ENCODE results near the gene OR2K2. TPM values are rescaled to one million over a fixed set of nuclear protein-coding genes. Genes with fewer than 3 reads are reported as not detected.
"Not testable (repeated sequence)": the region's sequence is repeated elsewhere in the genome, so short reads cannot be mapped to it uniquely, and the experiment has no call there.

The OR2K2 gene
- total and polyA plus RNA-seq, 4 donors = not detected

GRCh38 chr9:111300140-111300735, 29.8 kb downstream of the OR2K2 start:
- no peak overlapping the region for H3K4me3 ChIP-seq
- ATAC-seq (ENCODE audit: insufficient read depth, low FRiP score) (no peak), DNase-seq (no peak)
- no peak overlapping the region for H3K9ac ChIP-seq (ENCODE audit: insufficient read depth in 1 of 2, low read length in 2 of 2)
- H3K36me3 ChIP-seq (ENCODE audit: control insufficient read depth in 4 of 4, insufficient read depth in 4 of 4, low read length in 4 of 4) = no peaks in the 10 kb centered on the region
- H3K27ac ChIP-seq (ENCODE audit: low read depth in 1 of 2, low read length in 1 of 2) = no peak overlapping the region
- 89 to 91% methylated on average over 4 of the region's 4 CpGs for WGBS, 2 donors
- H3K4me1 ChIP-seq (ENCODE audit: control insufficient read depth in 5 of 5, insufficient read depth in 5 of 5, low read length in 5 of 5) = peaks cover 0 to 12% (median 0%) of the 10 kb centered on the region in 5 donors
- TF ChIP-seq CTCF (IDR thresholded peaks at IDR 0.05; ENCODE audit: control extremely low read depth, extremely low read depth) = no peak
- no peaks in the 10 kb centered on the region for H3K9me3 ChIP-seq (ENCODE audit: control insufficient read depth in 4 of 4, insufficient read depth in 3 of 4, low read length in 3 of 4)
- H3K27me3 ChIP-seq (ENCODE audit: control insufficient read depth in 3 of 3, insufficient read depth in 3 of 3, low read length in 2 of 3) = no peaks in the 10 kb centered on the region

DNA sequence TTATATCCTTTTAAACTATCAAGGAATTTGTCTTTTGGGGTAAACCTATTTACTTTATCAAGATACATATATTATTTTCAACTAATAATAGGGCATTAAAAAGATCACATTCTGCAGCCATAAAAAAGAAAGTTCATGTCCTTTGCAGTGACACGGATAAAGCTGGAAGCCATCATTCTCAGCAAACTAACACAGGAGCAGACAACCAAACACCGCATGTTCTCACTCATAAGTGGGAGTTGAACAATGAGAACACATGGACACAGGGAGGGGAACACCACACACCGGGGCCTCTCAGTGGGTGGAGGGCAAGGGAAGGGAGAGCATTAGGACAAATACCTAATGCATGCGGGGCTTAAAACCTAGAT, 30.4 kb downstream of the OR2K2 start:
- not testable (repeated sequence) for H3K27ac ChIP-seq (ENCODE audit: low read depth in 1 of 2, low read length in 1 of 2); ATAC-seq (ENCODE audit: insufficient read depth, low FRiP score)

DNA sequence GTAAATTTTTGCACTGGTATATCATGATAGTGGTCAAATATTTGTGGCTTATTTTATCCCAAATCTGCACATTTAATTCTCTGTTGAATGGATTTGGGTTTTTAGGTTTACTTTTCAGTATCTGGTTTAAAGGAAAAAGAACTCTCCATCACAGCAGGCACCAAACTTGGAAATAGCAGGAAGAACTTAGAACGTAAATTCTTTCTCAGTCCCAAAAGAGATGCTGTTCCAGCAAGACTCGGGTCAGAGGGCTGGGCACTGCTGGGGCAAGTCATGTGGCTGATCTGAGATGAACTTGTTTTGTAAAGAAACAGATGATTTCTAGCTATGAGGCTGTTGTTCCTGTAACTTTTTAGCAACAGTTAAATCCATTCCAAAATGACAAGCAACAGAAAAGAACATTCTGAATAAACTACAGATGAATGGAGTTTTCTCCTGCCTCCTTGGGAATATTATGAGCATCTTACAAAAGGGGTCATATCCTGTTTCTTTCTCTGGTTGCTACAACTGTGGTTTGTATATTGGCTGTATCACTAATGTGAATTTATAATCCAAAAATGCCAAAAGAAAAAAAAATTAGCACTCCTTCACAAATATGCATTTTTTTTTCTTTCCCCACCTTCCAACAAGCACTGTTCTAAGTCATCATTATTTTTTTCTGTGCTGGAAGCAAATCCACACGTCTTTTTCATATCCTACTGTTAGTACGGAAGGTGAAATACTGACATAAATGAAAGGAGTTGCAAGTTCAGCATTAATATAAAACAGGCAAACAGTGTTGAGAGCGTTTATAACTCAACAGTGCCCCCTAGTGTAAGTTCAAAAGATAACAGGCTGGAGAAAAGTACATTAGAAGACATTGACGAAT, 31.1 kb downstream of the OR2K2 start:
- H3K27me3 ChIP-seq (ENCODE audit: control insufficient read depth in 3 of 3, insufficient read depth in 3 of 3, low read length in 2 of 3) = no peaks in the 10 kb centered on the region
- H3K9ac ChIP-seq (ENCODE audit: insufficient read depth in 1 of 2, low read length in 2 of 2) = no peak overlapping the region
- H3K4me1 ChIP-seq (ENCODE audit: control insufficient read depth in 5 of 5, insufficient read depth in 5 of 5, low read length in 5 of 5) = peaks cover 0 to 12% (median 0%) of the 10 kb centered on the region in 5 donors
- H3K27ac ChIP-seq (ENCODE audit: low read depth in 1 of 2, low read length in 1 of 2) = peak overlapping the region in 1 of 2 donors; percentile 10
- no peaks in the 10 kb centered on the region for H3K36me3 ChIP-seq (ENCODE audit: control insufficient read depth in 4 of 4, insufficient read depth in 4 of 4, low read length in 4 of 4)
- 19 to 24% methylated on average over 6 of the region's 6 CpGs for WGBS, 2 donors
- peak; percentile 28 to 90 (median 89) for DNase-seq
- TF ChIP-seq CTCF (IDR thresholded peaks at IDR 0.05; ENCODE audit: control extremely low read depth, extremely low read depth) = peak; percentile 57
- ATAC-seq (ENCODE audit: insufficient read depth, low FRiP score) = peak; percentile 59
- H3K4me3 ChIP-seq = no peak overlapping the region
- no peaks in the 10 kb centered on the region for H3K9me3 ChIP-seq (ENCODE audit: control insufficient read depth in 4 of 4, insufficient read depth in 3 of 4, low read length in 3 of 4)

More for the DNA sequence above, 30.4 kb downstream of the OR2K2 start:
- H3K9me3 ChIP-seq (ENCODE audit: control insufficient read depth in 4 of 4, insufficient read depth in 3 of 4, low read length in 3 of 4); H3K27me3 ChIP-seq (ENCODE audit: control insufficient read depth in 3 of 3, insufficient read depth in 3 of 3, low read length in 2 of 3); H3K36me3 ChIP-seq (ENCODE audit: control insufficient read depth in 4 of 4, insufficient read depth in 4 of 4, low read length in 4 of 4); H3K9ac ChIP-seq (ENCODE audit: insufficient read depth in 1 of 2, low read length in 2 of 2); H3K4me3 ChIP-seq: not testable (repeated sequence)
- peaks cover 0 to 12% (median 0%) of the 10 kb centered on the region in 5 donors for H3K4me1 ChIP-seq (ENCODE audit: control insufficient read depth in 5 of 5, insufficient read depth in 5 of 5, low read length in 5 of 5)
- 48 to 61% methylated on average over 4 of the region's 4 CpGs for WGBS, 2 donors
- peak in 1 of 3 donors; percentile 16 for DNase-seq

GRCh38 chr9:111298111-111298510, 31.9 kb downstream of the OR2K2 start:
- no peak overlapping the region for H3K9ac ChIP-seq (ENCODE audit: insufficient read depth in 1 of 2, low read length in 2 of 2)
- TF ChIP-seq CTCF (IDR thresholded peaks at IDR 0.05; ENCODE audit: control extremely low read depth, extremely low read depth) = no peak
- no peaks in the 10 kb centered on the region for H3K36me3 ChIP-seq (ENCODE audit: control insufficient read depth in 4 of 4, insufficient read depth in 4 of 4, low read length in 4 of 4)
- 84 to 90% methylated on average over 6 of the region's 6 CpGs for WGBS, 2 donors
- DNase-seq (no peak), ATAC-seq (ENCODE audit: insufficient read depth, low FRiP score) (no peak)
- H3K9me3 ChIP-seq (ENCODE audit: control insufficient read depth in 4 of 4, insufficient read depth in 3 of 4, low read length in 3 of 4) = no peaks in the 10 kb centered on the region
- peaks cover 0 to 12% (median 0%) of the 10 kb centered on the region in 5 donors for H3K4me1 ChIP-seq (ENCODE audit: control insufficient read depth in 5 of 5, insufficient read depth in 5 of 5, low read length in 5 of 5)
- no peaks in the 10 kb centered on the region for H3K27me3 ChIP-seq (ENCODE audit: control insufficient read depth in 3 of 3, insufficient read depth in 3 of 3, low read length in 2 of 3)
- no peak overlapping the region for H3K27ac ChIP-seq (ENCODE audit: low read depth in 1 of 2, low read length in 1 of 2)
- no peak overlapping the region for H3K4me3 ChIP-seq
